GM13976 (cell line): Measurements from ENCODE around the gene PANX2.
A peak's percentile ranks its signal among the peaks of the same experiment; 100 is the strongest.

Experiments
- DNase-seq: peaks from one replicate; pipeline ENCODE4 v3.0.0; 2012; ENCODE audit warnings: low spot score
- CTCF ChIP-seq: IDR thresholded peaks from 2 replicates; pipeline ENCODE4 v1.5.1; 2012; ENCODE audit warnings: borderline replicate concordance, mild to moderate bottlenecking; ENCODE audit not compliant: insufficient read depth; ENCODE audit errors: extremely low read depth, missing control alignments, control extremely low read depth
- in situ Hi-C: fragments of 300-500 bp; cut with MboI; formaldehyde crosslinking; loops from one replicate; pipeline ENCODE4 v1.12.0; 2022; ENCODE audit warnings: low sequenced_read_pairs, mixed read lengths, inconsistent platforms; ENCODE audit not compliant: unreplicated experiment

PANX2 gene

GRCh38 chr22:50189849-50190181, 19.3 kb downstream of the PANX2 start:
- DNase-seq, result no peak
- in situ Hi-C loops, result no loop called here
- no peak for TF ChIP-seq CTCF

- in situ Hi-C loops, result no loop called here
- DNase-seq, result peak; percentile 87
- peak; percentile 49 for TF ChIP-seq CTCF
Measured at GRCh38 chr22:50190182-50190940, 19.8 kb downstream of the PANX2 start.

- DNase-seq, result peak; percentile 82
- TF ChIP-seq CTCF, result no peak
- in situ Hi-C loops, result no loop called here
Measured at GRCh38 chr22:50190941-50191741, 20.6 kb downstream of the PANX2 start.

- no peak for TF ChIP-seq CTCF
- in situ Hi-C loops, result no loop called here
- peak; percentile 56 for DNase-seq
Measured at GRCh38 chr22:50192436-50193204, 22.1 kb downstream of the PANX2 start.

GRCh38 chr22:50193621-50194020, 23.1 kb downstream of the PANX2 start:
- in situ Hi-C loops, result no loop called here
- DNase-seq, result no peak
- TF ChIP-seq CTCF, result no peak

- no peak for TF ChIP-seq CTCF
- in situ Hi-C loops, result no loop called here
- DNase-seq, result no peak
Measured at GRCh38 chr22:50194037-50194805, 23.7 kb downstream of the PANX2 start.
